H1 (cell line): ENCODE data around the gene FOXD4L1.
"Not testable (repeated sequence)": the region's sequence is repeated elsewhere in the genome, so short reads cannot be mapped to it uniquely, and the experiment has no call there.

Source experiments
- CTCF ChIP-seq, 3 experiments: IDR thresholded peaks; 1 replicate in 2 of 3; 2 replicates in 1 of 3; pipeline versions ENCODE4 v1.5.1 to v1.6.1; 2011; ENCODE audit warnings: low read length in 3 of 3, mild to moderate bottlenecking in 3 of 3, inconsistent platforms in 2 of 3, low read depth in 1 of 3, moderate library complexity in 1 of 3; ENCODE audit not compliant: insufficient read depth in 1 of 3; ENCODE audit errors: control extremely low read depth in 1 of 3
- EZH2 ChIP-seq: fragments of 200-600 bp; sonication (generic); IDR thresholded peaks from 2 replicates; pipeline ENCODE4 v1.7.1; 2012; ENCODE audit warnings: low read depth, mild to moderate bottlenecking, moderate library complexity, low read length, inconsistent platforms; ENCODE audit not compliant: severe bottlenecking
- JUN ChIP-seq: IDR thresholded peaks from 2 replicates; pipeline ENCODE4 v1.6.1; 2011; ENCODE audit warnings: low read depth, mild to moderate bottlenecking, improper control_type of control experiment, low read length
- RAD21 ChIP-seq, 2 experiments: IDR thresholded peaks in 1 of 2; conservative IDR thresholded peaks in 1 of 2; 2 replicates each; pipeline ENCODE4 v1.6.1; 2011; ENCODE audit warnings: low read depth in 2 of 2, low read length in 2 of 2, improper control_type of control experiment in 1 of 2, inconsistent platforms in 1 of 2, mild to moderate bottlenecking in 1 of 2, moderate library complexity in 1 of 2

- TF ChIP-seq JUN; CTCF (IDR thresholded peaks at IDR 0.05; ENCODE audit: control extremely low read depth in 1 of 3, insufficient read depth in 1 of 3, low read depth in 1 of 3, low read length in 3 of 3); EZH2; RAD21 (IDR thresholded peaks at IDR 0.05 in 1 of 2, conservative IDR thresholded peaks at IDR 0.05 in 1 of 2; ENCODE audit: low read depth in 2 of 2, low read length in 2 of 2): not testable (repeated sequence)
Observed at GRCh38 chr2:113528904-113529303, 30.4 kb downstream of the FOXD4L1 start.
